Measurements from ENCODE around the gene DEFB114.
"Not testable (repeated sequence)": the region's sequence is repeated elsewhere in the genome, so short reads cannot be mapped to it uniquely, and the experiment has no call there.

DEFB114 gene

GRCh38 chr6:49946835-49947234, 17.1 kb downstream of the DEFB114 start:
- Histone ChIP-seq H3K4me1 (ENCODE audit: low read length) (no peaks in the 10 kb centered on the region), H3F3A (ENCODE audit: insufficient read depth, low read length) (no peaks in the 10 kb centered on the region), H3K9ac (ENCODE audit: low read length) (no peak overlapping the region), H2AFZ (ENCODE audit: low read length) (no peak overlapping the region), H3K9me3 (replicated peaks; ENCODE audit: insufficient read depth, low read length) (no peaks in the 10 kb centered on the region), H3K27ac (ENCODE audit: low read length) (no peak overlapping the region), H3K79me2 (ENCODE audit: low read length) (no peaks in the 10 kb centered on the region), H3K4me2 (ENCODE audit: low read depth, low read length) (no peak overlapping the region), H3K9me2 (replicated peaks; ENCODE audit: insufficient read depth, low read length) (no peaks in the 10 kb centered on the region), H3K27me3 (replicated peaks; ENCODE audit: insufficient read depth, low read length) (no peaks in the 10 kb centered on the region), H3K4me3 (ENCODE audit: low read length) (no peak overlapping the region), H3K36me3 (replicated peaks; ENCODE audit: insufficient read depth, low read length) (no peaks in the 10 kb centered on the region), H4K20me1 (ENCODE audit: insufficient read depth, low read length) (no peaks in the 10 kb centered on the region)
- no peak for DNase-seq
- no peak for TF ChIP-seq EZH2 (optimal IDR thresholded peaks at IDR 0.05; ENCODE audit: low read depth, low read length)
- no peak for TF ChIP-seq EZH2phosphoT487 (IDR thresholded peaks at IDR 0.05; ENCODE audit: low read length)
- no peak for TF ChIP-seq CTCF (IDR thresholded peaks at IDR 0.05; ENCODE audit: low read length)

- H3K4me2 ChIP-seq (ENCODE audit: low read depth, low read length); H3K4me3 ChIP-seq (ENCODE audit: low read length); H3K79me2 ChIP-seq (ENCODE audit: low read length); H3K9ac ChIP-seq (ENCODE audit: low read length); DNase-seq; H3F3A ChIP-seq (ENCODE audit: insufficient read depth, low read length); H3K27me3 ChIP-seq (replicated peaks; ENCODE audit: insufficient read depth, low read length); H3K36me3 ChIP-seq (replicated peaks; ENCODE audit: insufficient read depth, low read length); H4K20me1 ChIP-seq (ENCODE audit: insufficient read depth, low read length); H3K9me3 ChIP-seq (replicated peaks; ENCODE audit: insufficient read depth, low read length); H3K9me2 ChIP-seq (replicated peaks; ENCODE audit: insufficient read depth, low read length); H3K4me1 ChIP-seq (ENCODE audit: low read length); H3K27ac ChIP-seq (ENCODE audit: low read length); H2AFZ ChIP-seq (ENCODE audit: low read length): not testable (repeated sequence)
Measured at GRCh38 chr6:49944068-49944467, 19.9 kb downstream of the DEFB114 start.

- H4K20me1 ChIP-seq (ENCODE audit: insufficient read depth, low read length), result no peaks in the 10 kb centered on the region
- DNase-seq, result no peak
- no peak overlapping the region for H2AFZ ChIP-seq (ENCODE audit: low read length)
- no peaks in the 10 kb centered on the region for H3K9me3 ChIP-seq (replicated peaks; ENCODE audit: insufficient read depth, low read length)
- no peaks in the 10 kb centered on the region for H3F3A ChIP-seq (ENCODE audit: insufficient read depth, low read length)
- TF ChIP-seq EZH2 (optimal IDR thresholded peaks at IDR 0.05; ENCODE audit: low read depth, low read length) (no peak), CTCF (IDR thresholded peaks at IDR 0.05; ENCODE audit: low read length) (no peak), EZH2phosphoT487 (IDR thresholded peaks at IDR 0.05; ENCODE audit: low read length) (no peak)
- H3K36me3 ChIP-seq (replicated peaks; ENCODE audit: insufficient read depth, low read length), result no peaks in the 10 kb centered on the region
- no peak overlapping the region for H3K27ac ChIP-seq (ENCODE audit: low read length)
- no peak overlapping the region for H3K9ac ChIP-seq (ENCODE audit: low read length)
- no peak overlapping the region for H3K4me3 ChIP-seq (ENCODE audit: low read length)
- H3K9me2 ChIP-seq (replicated peaks; ENCODE audit: insufficient read depth, low read length), result no peaks in the 10 kb centered on the region
- no peaks in the 10 kb centered on the region for H3K27me3 ChIP-seq (replicated peaks; ENCODE audit: insufficient read depth, low read length)
- H3K4me1 ChIP-seq (ENCODE audit: low read length), result no peaks in the 10 kb centered on the region
- H3K79me2 ChIP-seq (ENCODE audit: low read length), result no peaks in the 10 kb centered on the region
- no peak overlapping the region for H3K4me2 ChIP-seq (ENCODE audit: low read depth, low read length)
Measured at GRCh38 chr6:49939993-49940498, 23.9 kb downstream of the DEFB114 start.

- Histone ChIP-seq H3K4me2 (ENCODE audit: low read depth, low read length) (no peak overlapping the region), H3K9me3 (replicated peaks; ENCODE audit: insufficient read depth, low read length) (no peaks in the 10 kb centered on the region)
Measured at GRCh38 chr6:49937811-49938210, 26.2 kb downstream of the DEFB114 start.

More at GRCh38 chr6:49937811-49938210, 26.2 kb downstream of the DEFB114 start:
- Histone ChIP-seq H3K27ac (ENCODE audit: low read length) (no peak overlapping the region), H3K27me3 (replicated peaks; ENCODE audit: insufficient read depth, low read length) (no peaks in the 10 kb centered on the region), H3K79me2 (ENCODE audit: low read length) (no peaks in the 10 kb centered on the region), H3K9ac (ENCODE audit: low read length) (no peak overlapping the region), H3F3A (ENCODE audit: insufficient read depth, low read length) (no peaks in the 10 kb centered on the region), H3K9me2 (replicated peaks; ENCODE audit: insufficient read depth, low read length) (no peaks in the 10 kb centered on the region), H4K20me1 (ENCODE audit: insufficient read depth, low read length) (no peaks in the 10 kb centered on the region), H2AFZ (ENCODE audit: low read length) (no peak overlapping the region), H3K4me3 (ENCODE audit: low read length) (no peak overlapping the region), H3K4me1 (ENCODE audit: low read length) (no peaks in the 10 kb centered on the region), H3K36me3 (replicated peaks; ENCODE audit: insufficient read depth, low read length) (no peaks in the 10 kb centered on the region)
- DNase-seq, result no peak
- TF ChIP-seq CTCF (IDR thresholded peaks at IDR 0.05; ENCODE audit: low read length) (no peak), EZH2 (optimal IDR thresholded peaks at IDR 0.05; ENCODE audit: low read depth, low read length) (no peak), EZH2phosphoT487 (IDR thresholded peaks at IDR 0.05; ENCODE audit: low read length) (no peak)
